Activated T-helper 1 cell treated with anti-CD3 and anti-CD28 coated beads, Interleukin-12 subunit alpha, Interleukin-12 subunit beta, Interleukin-2, Interleukin-4 antibody, amounts not matched to agents 30 ng/mL and 10 ng/mL and 1 ng/mL, durations not matched to agents 14 hours and 24 hours and 36 hours (primary cell): Measurements from ENCODE around the gene APOBEC3C. TPM values are rescaled to one million over a fixed set of nuclear protein-coding genes. Genes with fewer than 3 reads are reported as not detected.
"Not testable (repeated sequence)": the region's sequence is repeated elsewhere in the genome, so short reads cannot be mapped to it uniquely, and the experiment has no call there.

ENCODE experiments used
- DNase-seq: peaks from one replicate; pipeline ENCODE4 v3.0.0; 2021; ENCODE audit warnings: low spot score
- H3K27ac Mint-ChIP-seq: one replicate; pipeline ENCODE4 v1.8.0; 2021; ENCODE audit warnings: mild to moderate bottlenecking, mixed read lengths
- H3K27me3 Mint-ChIP-seq: one replicate; pipeline ENCODE4 v1.8.0; 2022; ENCODE audit warnings: mild to moderate bottlenecking, moderate library complexity, mixed read lengths; ENCODE audit not compliant: insufficient read depth
- H3K36me3 Mint-ChIP-seq: one replicate; pipeline ENCODE4 v1.8.0; 2021; ENCODE audit warnings: low read depth, mixed read lengths
- H3K4me1 Mint-ChIP-seq: one replicate; pipeline ENCODE4 v1.8.0; 2021; ENCODE audit warnings: low read depth, mixed read lengths
- H3K4me3 Mint-ChIP-seq: one replicate; pipeline ENCODE4 v1.8.0; 2021; ENCODE audit warnings: mild to moderate bottlenecking, moderate library complexity, mixed read lengths
- H3K9me3 Mint-ChIP-seq: one replicate; pipeline ENCODE4 v1.8.0; 2021; ENCODE audit warnings: mixed read lengths
- intact Hi-C: fragments of 100-400 bp; cut with micrococcal nuclease; formaldehyde crosslinking; loops from one replicate; pipeline ENCODE4 v1.15.1; 2024
- total RNA-seq: library from RNA; stranded (reverse); gene quantifications from 2 replicates; pipeline ENCODE4 v1.2.3, GENCODE V29; 2022

APOBEC3C gene
- total RNA-seq, 1 donor from 2014 or later: 73.2 TPM

DNA sequence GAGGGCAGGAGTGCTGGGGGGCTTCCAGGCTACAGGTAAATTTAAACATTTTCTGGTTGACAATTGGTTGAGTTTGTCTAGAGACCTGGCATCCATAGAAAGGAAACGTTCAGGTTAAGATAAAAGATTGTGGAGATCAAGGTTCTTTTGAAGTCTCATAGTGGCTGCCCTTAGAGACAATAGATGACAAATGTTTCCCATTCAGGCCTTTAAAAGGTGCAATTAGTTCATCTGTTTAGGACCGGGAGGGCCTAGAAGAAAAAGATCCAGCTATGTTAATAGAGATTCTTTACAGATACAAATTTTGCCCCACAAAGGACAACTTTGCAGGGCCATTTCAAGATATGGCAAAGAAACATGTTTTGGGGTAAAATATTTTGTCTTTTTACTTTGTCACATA is 23.0 kb downstream of the APOBEC3C start:
- Mint-ChIP-seq H3K4me1 (peaks cover 26% of the 10 kb centered on the region), H3K36me3 (peaks cover 11% of the 10 kb centered on the region)
- intact Hi-C loops, H3K27ac Mint-ChIP-seq, DNase-seq, H3K27me3 Mint-ChIP-seq, H3K9me3 Mint-ChIP-seq, H3K4me3 Mint-ChIP-seq: not testable (repeated sequence)

DNA sequence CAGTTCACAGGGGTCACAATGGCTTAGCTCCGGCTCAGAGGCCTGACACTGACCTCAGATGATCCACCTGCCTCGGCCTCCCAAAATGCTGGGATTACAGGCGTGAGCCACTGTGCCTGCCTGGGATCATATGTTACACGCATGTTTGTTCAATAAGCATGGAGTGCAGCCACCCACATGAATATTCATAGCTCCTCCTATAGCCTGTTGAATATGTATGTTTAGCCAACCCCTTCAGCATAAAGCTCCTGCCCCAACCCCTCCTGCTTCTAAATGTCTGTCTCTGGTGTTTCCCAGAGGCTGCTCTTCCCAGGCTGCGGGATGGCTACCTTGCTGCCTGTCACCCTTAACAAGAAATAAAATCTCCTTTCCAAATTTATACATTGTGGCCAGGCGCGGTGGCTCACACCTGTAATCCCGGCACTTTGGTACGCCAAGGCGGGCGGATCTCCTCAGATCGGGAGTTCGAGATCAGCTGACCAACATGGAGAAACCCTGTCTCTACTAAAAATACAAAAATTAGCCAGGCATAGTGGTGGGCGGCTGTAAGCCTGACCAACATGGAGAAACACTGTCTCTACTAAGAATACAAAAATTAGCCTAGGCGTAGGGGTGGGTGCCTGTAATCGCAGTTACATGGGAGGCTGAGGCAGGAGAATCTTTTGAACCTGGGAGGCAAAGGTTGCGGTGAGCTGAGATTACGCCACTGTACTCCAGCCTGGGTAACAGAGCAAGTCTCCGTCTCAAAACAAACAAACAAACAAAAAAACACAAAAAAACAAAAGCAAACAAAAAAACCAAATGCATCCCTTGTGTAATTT is 25.5 kb downstream of the APOBEC3C start:
- Mint-ChIP-seq H3K36me3 (peaks cover 3% of the 10 kb centered on the region), H3K4me1 (peaks cover 27% of the 10 kb centered on the region), H3K9me3 (no peaks in the 10 kb centered on the region), H3K27me3 (peaks cover 1% of the 10 kb centered on the region), H3K27ac (peak overlapping the region; percentile 81), H3K4me3 (peak overlapping the region; percentile 74)
- no peak for DNase-seq
- intact Hi-C loops: loop anchor here (2.0 to 5.0 kb wide), 2 partner anchors 25 to 38 kb away; partner anchors contain the start of genes APOBEC3C and APOBEC3G

DNA sequence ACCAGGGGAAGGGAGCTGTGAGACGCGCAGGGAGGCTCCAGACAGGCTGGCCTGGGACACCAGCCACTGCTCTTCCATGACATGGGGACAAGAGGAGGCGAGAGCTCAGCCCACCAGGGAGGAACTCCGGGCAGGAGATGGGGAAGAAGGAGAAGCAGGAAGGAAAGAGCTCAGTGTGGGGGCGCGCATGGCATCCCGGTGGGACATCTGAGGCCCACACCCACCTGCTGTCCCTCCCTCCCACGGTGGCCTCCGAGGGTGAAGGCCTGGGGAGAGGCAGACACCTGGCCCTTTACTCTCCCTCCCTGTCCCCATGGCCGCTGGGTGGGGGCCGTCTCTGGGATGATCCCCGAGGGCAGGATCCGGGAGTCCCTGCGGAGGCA is 26.1 kb downstream of the APOBEC3C start:
- Mint-ChIP-seq H3K4me1 (peaks cover 31% of the 10 kb centered on the region), H3K4me3 (peak overlapping the region; percentile 74), H3K27ac (peak overlapping the region; percentile 81)
- not testable (repeated sequence) for H3K27me3 Mint-ChIP-seq, DNase-seq, H3K36me3 Mint-ChIP-seq, H3K9me3 Mint-ChIP-seq
- intact Hi-C loops: loop anchor here (2.0 to 5.0 kb wide), 2 partner anchors 25 to 37 kb away; partner anchors contain the start of genes APOBEC3C and APOBEC3G

DNA sequence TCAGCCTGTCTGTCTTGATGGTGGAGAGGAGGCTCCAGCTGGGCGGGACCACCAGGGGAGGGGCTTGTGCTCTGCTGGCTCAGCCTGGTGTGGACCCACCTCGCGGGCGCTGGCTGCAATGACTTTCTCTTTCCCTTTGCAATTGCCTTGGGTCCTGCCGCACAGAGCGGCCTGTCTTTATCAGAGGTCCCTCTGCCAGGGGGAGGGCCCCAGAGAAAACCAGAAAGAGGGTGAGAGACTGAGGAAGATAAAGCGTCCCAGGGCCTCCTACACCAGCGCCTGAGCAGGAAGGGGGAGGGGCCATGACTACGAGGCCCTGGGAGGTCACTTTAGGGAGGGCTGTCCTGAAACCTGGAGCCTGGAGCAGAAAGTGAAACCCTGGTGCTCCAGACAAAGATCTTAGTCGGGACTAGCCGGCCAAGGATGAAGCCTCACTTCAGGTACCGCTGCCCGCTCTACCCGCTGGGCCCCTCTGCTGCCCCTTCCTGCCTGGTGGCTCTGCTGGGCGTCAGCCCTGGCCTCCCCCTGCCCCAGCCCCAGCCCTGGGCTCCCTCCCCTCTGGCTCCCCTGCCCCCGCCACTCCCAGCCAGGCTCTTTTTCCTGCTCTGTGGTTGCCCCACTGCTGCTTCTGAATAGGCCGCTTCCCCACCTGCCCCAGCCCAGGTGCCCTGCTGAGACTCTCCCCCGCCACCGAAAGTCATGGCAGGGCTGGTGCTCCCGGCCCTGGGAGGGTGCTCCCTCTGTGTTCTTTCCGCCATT is 26.7 kb downstream of the APOBEC3C start, which contains the start of gene APOBEC3F:
Gene APOBEC3F (plus strand): TSS at position 327 of the 759 bp plus-strand sequence. CDS start 97 bp downstream, at position 424.
- intact Hi-C loops: loop anchor here (2.0 to 5.0 kb wide), 2 partner anchors 26 to 37 kb away; partner anchors contain the start of genes APOBEC3C and APOBEC3G
- peak; percentile 69 for DNase-seq
- not testable (repeated sequence) for H3K27me3 Mint-ChIP-seq, H3K9me3 Mint-ChIP-seq
- peaks cover 12% of the 10 kb centered on the region for H3K36me3 Mint-ChIP-seq
- peaks cover 32% of the 10 kb centered on the region for H3K4me1 Mint-ChIP-seq
- H3K27ac Mint-ChIP-seq: peak within 1 kb of the TSS; percentile 88
- peak within 1 kb of the TSS; percentile 92 for H3K4me3 Mint-ChIP-seq

DNA sequence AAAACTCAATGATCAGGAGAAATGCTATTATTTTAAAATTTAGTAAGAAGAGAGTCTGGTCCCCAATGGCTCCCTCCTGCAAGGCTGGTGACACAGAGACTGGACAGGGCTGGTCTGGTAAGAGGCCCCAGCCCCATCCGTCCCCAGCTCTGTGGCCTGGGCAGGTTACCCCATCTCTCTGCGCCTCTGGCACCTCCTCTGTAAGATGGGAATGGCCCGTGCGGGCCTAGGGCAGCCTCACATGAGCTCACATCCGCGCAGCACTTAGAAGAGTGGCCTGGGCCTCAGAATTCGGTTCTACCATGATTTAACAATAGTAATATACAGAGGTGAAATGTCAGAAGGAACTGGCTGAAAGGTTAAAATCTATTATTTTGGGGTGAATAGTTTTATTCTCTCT is 27.9 kb downstream of the APOBEC3C start:
- Mint-ChIP-seq H3K27me3 (peaks cover 1% of the 10 kb centered on the region), H3K36me3 (peaks cover 16% of the 10 kb centered on the region), H3K27ac (peak overlapping the region; percentile 48), H3K9me3 (no peaks in the 10 kb centered on the region), H3K4me1 (peaks cover 29% of the 10 kb centered on the region), H3K4me3 (peak overlapping the region; percentile 92)
- no peak for DNase-seq
- intact Hi-C loops: loop anchor here (2.0 to 5.0 kb wide), 2 partner anchors 27 to 35 kb away; partner anchors contain the start of genes APOBEC3C and APOBEC3G

DNA sequence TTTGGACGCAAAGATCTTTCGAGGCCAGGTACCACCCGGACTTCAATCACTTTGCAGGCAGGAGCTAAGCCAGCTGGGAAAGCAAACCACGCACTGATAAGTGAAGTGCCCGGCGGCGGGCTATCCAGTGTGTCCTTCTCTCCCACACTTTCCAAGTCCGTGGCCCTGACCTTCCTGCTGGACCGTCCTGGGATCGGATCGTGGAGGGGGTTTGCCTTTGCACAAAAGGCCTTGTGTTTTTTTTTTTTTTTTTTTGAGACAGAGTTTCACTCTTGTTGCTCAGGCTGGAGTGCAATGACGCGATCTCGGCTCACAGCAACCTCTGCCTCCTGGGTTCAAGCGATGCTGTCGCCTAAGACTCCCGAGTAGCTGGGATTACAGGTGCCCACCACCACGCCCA is 29.0 kb downstream of the APOBEC3C start:
- not testable (repeated sequence) for H3K9me3 Mint-ChIP-seq, H3K27ac Mint-ChIP-seq, H3K27me3 Mint-ChIP-seq, H3K4me3 Mint-ChIP-seq, DNase-seq
- peaks cover 25% of the 10 kb centered on the region for H3K4me1 Mint-ChIP-seq
- H3K36me3 Mint-ChIP-seq: peaks cover 16% of the 10 kb centered on the region
- intact Hi-C loops: loop anchor here (5.0 kb wide), 1 partner anchor 34 kb away; the partner anchor contains the start of gene APOBEC3G

DNA sequence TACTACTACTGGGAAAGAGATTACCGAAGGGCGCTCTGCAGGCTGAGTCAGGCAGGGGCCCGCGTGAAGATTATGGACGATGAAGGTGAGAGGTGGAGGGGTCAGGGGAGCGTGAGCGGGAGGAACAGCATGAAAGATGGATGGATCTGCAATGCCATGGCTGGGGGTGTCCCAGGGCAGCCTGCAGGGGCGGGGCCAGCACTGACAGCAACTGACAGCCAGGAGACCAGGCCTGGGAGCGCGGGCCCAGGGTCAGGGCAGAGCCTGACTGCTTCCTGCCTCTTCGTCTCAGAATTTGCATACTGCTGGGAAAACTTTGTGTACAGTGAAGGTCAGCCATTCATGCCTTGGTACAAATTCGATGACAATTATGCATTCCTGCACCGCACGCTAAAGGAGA is 31.1 kb downstream of the APOBEC3C start:
- DNase-seq, H3K27me3 Mint-ChIP-seq, H3K9me3 Mint-ChIP-seq, H3K4me3 Mint-ChIP-seq, intact Hi-C loops: not testable (repeated sequence)
- peak overlapping the region; percentile 3 for H3K27ac Mint-ChIP-seq
- H3K36me3 Mint-ChIP-seq: peaks cover 17% of the 10 kb centered on the region
- H3K4me1 Mint-ChIP-seq: peaks cover 17% of the 10 kb centered on the region

DNA sequence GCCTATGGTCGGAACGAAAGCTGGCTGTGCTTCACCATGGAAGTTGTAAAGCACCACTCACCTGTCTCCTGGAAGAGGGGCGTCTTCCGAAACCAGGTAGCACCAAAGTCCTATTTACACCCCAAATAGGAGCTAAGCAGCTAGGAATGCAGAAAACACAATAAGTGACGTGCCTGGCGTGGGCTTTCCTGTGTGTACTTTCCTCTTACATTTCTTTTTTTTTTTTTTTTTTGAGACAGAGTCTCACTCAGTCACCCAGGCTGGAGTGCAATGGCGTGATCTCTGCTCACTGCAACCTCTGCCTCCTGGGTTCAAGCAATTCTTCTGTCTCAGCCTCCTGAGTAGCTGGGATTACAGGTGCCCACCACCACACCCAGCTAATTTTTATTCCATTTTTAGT is 35.4 kb downstream of the APOBEC3C start:
- H3K4me1 Mint-ChIP-seq, DNase-seq, H3K4me3 Mint-ChIP-seq, H3K27me3 Mint-ChIP-seq, H3K9me3 Mint-ChIP-seq, H3K27ac Mint-ChIP-seq, intact Hi-C loops: not testable (repeated sequence)
- H3K36me3 Mint-ChIP-seq: peaks cover 14% of the 10 kb centered on the region

DNA sequence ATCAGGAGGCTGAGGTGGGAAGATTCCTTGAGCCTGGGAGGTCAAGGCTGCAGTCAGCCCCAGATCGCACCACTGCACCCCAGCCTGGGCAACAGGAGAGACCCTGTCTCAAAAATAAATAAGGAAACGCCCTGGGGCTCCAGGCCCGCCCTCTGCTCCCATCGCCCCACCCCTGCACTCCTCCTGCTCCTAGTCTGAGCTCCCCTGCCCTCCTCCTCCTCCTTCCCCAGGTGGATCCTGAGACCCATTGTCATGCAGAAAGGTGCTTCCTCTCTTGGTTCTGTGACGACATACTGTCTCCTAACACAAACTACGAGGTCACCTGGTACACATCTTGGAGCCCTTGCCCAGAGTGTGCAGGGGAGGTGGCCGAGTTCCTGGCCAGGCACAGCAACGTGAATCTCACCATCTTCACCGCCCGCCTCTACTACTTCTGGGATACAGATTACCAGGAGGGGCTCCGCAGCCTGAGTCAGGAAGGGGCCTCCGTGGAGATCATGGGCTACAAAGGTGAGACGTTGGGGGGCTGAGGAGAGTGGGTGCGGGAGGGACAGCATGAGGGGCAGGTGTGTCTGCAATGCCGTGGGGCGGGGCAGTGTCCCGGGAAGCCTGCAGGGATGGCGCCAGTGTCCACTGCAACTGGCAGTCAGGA is 37.9 kb downstream of the APOBEC3C start:
- H3K4me3 Mint-ChIP-seq, intact Hi-C loops: not testable (repeated sequence)

DNA sequence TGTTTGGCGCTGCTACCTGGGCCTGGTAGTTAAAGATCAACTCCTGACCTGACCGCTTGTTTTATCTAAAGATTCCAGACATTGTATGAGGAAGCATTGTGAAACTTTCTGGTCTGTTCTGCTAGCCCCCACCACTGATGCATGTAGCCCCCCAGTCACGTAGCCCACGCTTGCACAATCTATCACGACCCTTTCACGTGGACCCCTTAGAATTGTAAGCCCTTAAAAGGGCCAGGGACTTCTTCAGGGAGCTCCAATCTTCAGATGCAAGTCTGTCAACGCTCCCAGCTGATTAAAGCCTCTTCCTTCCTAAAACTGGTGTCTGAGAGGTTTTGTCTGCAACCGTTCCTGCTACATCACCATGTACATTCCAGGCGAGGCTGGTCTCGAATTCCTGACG is 41.6 kb downstream of the APOBEC3C start:
- intact Hi-C loops: no loop called here
- no peak overlapping the region for H3K4me3 Mint-ChIP-seq
- H3K27ac Mint-ChIP-seq: no peak overlapping the region
- H3K36me3 Mint-ChIP-seq: no peaks in the 10 kb centered on the region
- no peaks in the 10 kb centered on the region for H3K4me1 Mint-ChIP-seq
- no peak for DNase-seq
- H3K9me3 Mint-ChIP-seq: no peaks in the 10 kb centered on the region
- H3K27me3 Mint-ChIP-seq: no peaks in the 10 kb centered on the region

More for the DNA sequence above, 37.9 kb downstream of the APOBEC3C start:
- not testable (repeated sequence) for H3K27ac Mint-ChIP-seq, H3K36me3 Mint-ChIP-seq, H3K4me1 Mint-ChIP-seq, H3K9me3 Mint-ChIP-seq, H3K27me3 Mint-ChIP-seq, DNase-seq

DNA sequence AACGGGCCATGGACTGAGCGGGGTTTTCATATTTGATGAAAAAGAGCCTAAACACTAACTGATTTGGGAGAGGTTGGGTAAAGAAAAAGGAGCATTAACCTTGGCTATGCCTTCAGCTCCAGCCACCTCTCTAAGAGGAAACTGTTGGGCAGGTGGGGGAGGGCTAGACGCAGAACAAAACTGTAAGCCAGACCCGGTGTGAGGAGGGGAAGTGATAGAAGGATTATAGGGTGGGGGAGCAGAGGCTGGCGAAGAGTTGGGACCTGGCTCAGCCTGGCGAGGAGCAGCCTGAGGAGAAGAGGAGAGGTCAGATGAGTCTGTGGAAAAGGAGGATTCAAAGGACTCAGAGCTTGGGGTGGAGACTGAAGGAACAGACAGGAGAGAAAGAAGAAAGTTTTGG is 47.2 kb downstream of the APOBEC3C start:
- intact Hi-C loops: not testable (repeated sequence)

DNA sequence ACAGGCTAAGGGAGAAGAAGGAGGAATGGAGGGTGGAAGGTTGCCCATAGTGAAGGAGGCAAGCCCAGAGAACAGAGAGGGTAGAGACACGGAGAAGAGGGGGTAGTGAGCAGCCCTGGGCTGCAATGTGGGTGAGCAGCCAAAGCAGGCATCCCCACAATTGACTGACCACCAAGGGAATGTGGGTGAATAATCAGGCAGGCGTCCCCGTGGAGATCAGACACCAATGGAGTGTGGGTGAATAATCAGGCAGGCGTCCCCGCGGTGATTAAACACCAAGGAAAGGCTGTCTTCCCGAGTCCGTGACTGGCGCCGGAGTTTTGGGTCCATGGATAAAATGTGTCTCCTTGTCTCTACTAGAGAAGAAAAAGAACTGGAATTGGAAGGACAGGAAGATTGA is 47.9 kb downstream of the APOBEC3C start:
- DNase-seq, H3K36me3 Mint-ChIP-seq, H3K4me1 Mint-ChIP-seq, H3K4me3 Mint-ChIP-seq, H3K27ac Mint-ChIP-seq, H3K9me3 Mint-ChIP-seq, H3K27me3 Mint-ChIP-seq, intact Hi-C loops: not testable (repeated sequence)

More for the DNA sequence above, 47.2 kb downstream of the APOBEC3C start:
- H3K27me3 Mint-ChIP-seq, H3K4me3 Mint-ChIP-seq, H3K4me1 Mint-ChIP-seq, H3K9me3 Mint-ChIP-seq, H3K27ac Mint-ChIP-seq, H3K36me3 Mint-ChIP-seq, DNase-seq: not testable (repeated sequence)
